H9 (cell line): ENCODE data around the gene EGR4. TPM values are rescaled to one million over a fixed set of nuclear protein-coding genes. Genes with fewer than 3 reads are reported as not detected.

ENCODE experiments used
- DNase-seq: peaks from one replicate; pipeline ENCODE4 v3.0.0-alpha.2; 2017
- H2AFZ ChIP-seq: one replicate; pipeline ENCODE4 v1.6.1; 2013; ENCODE audit warnings: mild to moderate bottlenecking, low read length, control low read depth, moderate library complexity
- H2AK5ac ChIP-seq: 2 replicates; pipeline ENCODE4 v1.6.1; 2013; ENCODE audit warnings: low read length, control low read depth, mixed read lengths; ENCODE audit not compliant: insufficient read length
- H2BK120ac ChIP-seq: one replicate; pipeline ENCODE4 v1.6.1; 2013; ENCODE audit warnings: low read depth, mild to moderate bottlenecking, low read length, control low read depth, inconsistent platforms; ENCODE audit not compliant: poor library complexity, severe bottlenecking
- H2BK12ac ChIP-seq: 2 replicates; pipeline ENCODE4 v1.6.1; 2013; ENCODE audit warnings: low read length, control low read depth, mixed read lengths, low read depth; ENCODE audit not compliant: insufficient read length
- H2BK15ac ChIP-seq: 2 replicates; pipeline ENCODE4 v1.6.1; 2013; ENCODE audit warnings: low read depth, low read length, control low read depth
- H2BK20ac ChIP-seq: one replicate; pipeline ENCODE4 v1.6.1; 2013; ENCODE audit warnings: low read depth, mild to moderate bottlenecking, low read length, control low read depth, inconsistent platforms; ENCODE audit not compliant: poor library complexity, severe bottlenecking
- H2BK5ac ChIP-seq: 2 replicates; pipeline ENCODE4 v1.6.1; 2013; ENCODE audit warnings: low read length, control low read depth, mixed read lengths; ENCODE audit not compliant: insufficient read length
- H3K14ac ChIP-seq: 2 replicates; pipeline ENCODE4 v1.6.1; 2013; ENCODE audit warnings: low read length, control low read depth; ENCODE audit not compliant: insufficient read depth
- H3K18ac ChIP-seq: 2 replicates; pipeline ENCODE4 v1.6.1; 2013; ENCODE audit warnings: low read depth, mild to moderate bottlenecking, mixed read lengths, low read length, control low read depth; ENCODE audit not compliant: insufficient read length
- H3K23ac ChIP-seq: 2 replicates; pipeline ENCODE4 v1.6.1; 2013; ENCODE audit warnings: low read length, control low read depth, mixed read lengths, low read depth; ENCODE audit not compliant: insufficient read length
- H3K23me2 ChIP-seq: 2 replicates; pipeline ENCODE4 v1.6.1; 2013; ENCODE audit warnings: low read depth, mild to moderate bottlenecking, mixed read lengths, low read length, control low read depth; ENCODE audit not compliant: insufficient read length, poor library complexity, severe bottlenecking
- H3K27ac ChIP-seq: 2 replicates; pipeline ENCODE4 v1.5.1; 2013; ENCODE audit warnings: low read length, control low read depth, mixed read lengths, low read depth; ENCODE audit not compliant: insufficient read length
- H3K27me3 ChIP-seq: 2 replicates; pipeline ENCODE4 v1.6.1; 2013; ENCODE audit warnings: low read length, control low read depth, inconsistent platforms; ENCODE audit not compliant: insufficient read depth
- H3K4ac ChIP-seq: 2 replicates; pipeline ENCODE4 v1.6.1; 2013; ENCODE audit warnings: low read depth, mild to moderate bottlenecking, control low read depth, inconsistent platforms, low read length, moderate library complexity
- H3K4me1 ChIP-seq: 2 replicates; pipeline ENCODE4 v1.6.1; 2013; ENCODE audit warnings: low read length, control low read depth, inconsistent platforms; ENCODE audit not compliant: insufficient read depth
- H3K4me2 ChIP-seq: 2 replicates; pipeline ENCODE4 v1.6.1; 2013; ENCODE audit warnings: low read length, control low read depth, mixed read lengths; ENCODE audit not compliant: insufficient read length, insufficient read depth
- H3K56ac ChIP-seq: 2 replicates; pipeline ENCODE4 v1.6.1; 2013; ENCODE audit warnings: low read depth, mild to moderate bottlenecking, mixed read lengths, low read length, control low read depth; ENCODE audit not compliant: insufficient read length
- H3K79me1 ChIP-seq: 2 replicates; pipeline ENCODE4 v1.6.1; 2013; ENCODE audit warnings: low read depth, mild to moderate bottlenecking, moderate library complexity, low read length, control low read depth, inconsistent platforms; ENCODE audit not compliant: insufficient read depth, poor library complexity, severe bottlenecking
- H3K79me2 ChIP-seq: 2 replicates; pipeline ENCODE4 v1.6.1; 2013; ENCODE audit warnings: low read length, control low read depth, inconsistent platforms; ENCODE audit not compliant: insufficient read depth
- H3K9ac ChIP-seq: 2 replicates; pipeline ENCODE4 v1.6.1; 2013; ENCODE audit warnings: low read length, control low read depth, mixed read lengths; ENCODE audit not compliant: insufficient read length; ENCODE audit errors: extremely low read depth
- H3K9me3 ChIP-seq: one replicate; pipeline ENCODE4 v1.6.1; 2013; ENCODE audit warnings: low read depth, low read length, inconsistent platforms; ENCODE audit not compliant: control insufficient read depth
- H3T11ph ChIP-seq: one replicate; pipeline ENCODE4 v1.6.1; 2013; ENCODE audit warnings: mild to moderate bottlenecking, low read length, control low read depth, inconsistent platforms
- H4K20me1 ChIP-seq: one replicate; pipeline ENCODE4 v1.6.1; 2013; ENCODE audit not compliant: control insufficient read depth, insufficient read length, insufficient read depth
- H4K5ac ChIP-seq: 2 replicates; pipeline ENCODE4 v1.6.1; 2013; ENCODE audit warnings: low read depth, mild to moderate bottlenecking, mixed read lengths, low read length, control low read depth; ENCODE audit not compliant: insufficient read length
- H4K8ac ChIP-seq: replicated peaks from 2 replicates; pipeline ENCODE4 v1.6.1; 2013; ENCODE audit warnings: low read length, control low read depth, mixed read lengths, low read depth; ENCODE audit not compliant: insufficient read length
- H4K91ac ChIP-seq: 2 replicates; pipeline ENCODE4 v1.6.1; 2013; ENCODE audit warnings: low read depth, mild to moderate bottlenecking, moderate library complexity, mixed read lengths, low read length, control low read depth; ENCODE audit not compliant: insufficient read length
- H3K27ac Mint-ChIP-seq, 3 experiments: 2 replicates in 2 of 3; 3 replicates in 1 of 3; pipeline ENCODE4 v1.8.0; 2020 to 2021; ENCODE audit warnings: mixed read lengths in 3 of 3, mild to moderate bottlenecking in 1 of 3, moderate library complexity in 1 of 3
- H3K27me3 Mint-ChIP-seq: 2 replicates; pipeline ENCODE4 v1.8.0; 2021; ENCODE audit warnings: low read depth, mild to moderate bottlenecking, moderate library complexity, mixed read lengths
- H3K36me3 Mint-ChIP-seq, 3 experiments: 2 replicates in 2 of 3; 3 replicates in 1 of 3; pipeline ENCODE4 v1.8.0; 2020 to 2021; ENCODE audit warnings: low read depth in 3 of 3, mixed read lengths in 3 of 3; ENCODE audit not compliant: insufficient read depth in 1 of 3
- H3K4me1 Mint-ChIP-seq, 2 experiments: 2 replicates each; pipeline ENCODE4 v1.8.0; 2020; ENCODE audit warnings: mixed read lengths in 2 of 2
- H3K4me3 Mint-ChIP-seq, 2 experiments: 2 replicates in 1 of 2; 3 replicates in 1 of 2; pipeline ENCODE4 v1.8.0; 2020 to 2021; ENCODE audit warnings: mild to moderate bottlenecking in 2 of 2, mixed read lengths in 2 of 2, moderate library complexity in 1 of 2
- H3K9me3 Mint-ChIP-seq, 2 experiments: 2 replicates in 1 of 2; 3 replicates in 1 of 2; pipeline ENCODE4 v1.8.0; 2020; ENCODE audit warnings: mild to moderate bottlenecking in 2 of 2, mixed read lengths in 2 of 2, moderate library complexity in 1 of 2
- WGBS: extraction: QIAGEN DNeasy Blood & Tissue Kit; methylation state at CpG from one replicate; pipeline ENCODE4 v1.1.7; 2013; ENCODE audit warnings: missing lambda C conversion rate, low lambda C conversion rate, mixed read lengths; ENCODE audit not compliant: insufficient read length; ENCODE audit errors: extremely low coverage; 5-methylcytosine and 5-hydroxymethylcytosine counted together
- total RNA-seq: library from RNA; stranded (reverse); gene quantifications from 2 replicates; pipeline ENCODE4 v1.2.1, GENCODE V29; 2021
- TF ChIP-seq, protein P1 (sequence below): fragments of 200-600 bp; sonication (generic); conservative IDR thresholded peaks from 3 replicates; pipeline ENCODE4 v1.8.0; 2021; ENCODE audit warnings: antibody characterized with exemption, mild to moderate bottlenecking

The EGR4 gene
- total RNA-seq, 1 experiment from 2014 or later = 0.85 TPM

DNA sequence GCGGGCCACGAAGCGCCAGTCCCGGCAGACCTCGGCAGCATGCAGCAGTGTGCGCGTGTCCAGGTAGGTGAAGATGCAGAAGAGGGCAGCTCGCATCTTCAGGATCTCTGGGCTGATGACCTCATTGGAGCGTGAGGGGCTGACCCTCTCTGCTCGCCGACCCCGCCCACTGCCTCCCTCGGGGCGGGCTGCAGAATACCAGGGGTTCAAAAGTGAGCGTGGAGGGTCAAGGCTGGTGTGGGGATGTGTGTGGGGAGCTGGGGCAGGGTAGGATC, 29.1 kb downstream of the EGR4 start:
- H4K20me1 ChIP-seq = no peaks in the 10 kb centered on the region
- no peak overlapping the region for H3K14ac ChIP-seq
- H2BK20ac ChIP-seq = no peak overlapping the region
- peaks cover 10 to 17% of the 10 kb centered on the region in 2 experiments for H3K4me1 Mint-ChIP-seq
- no peaks in the 10 kb centered on the region; the same call in 1 of the 2 replicates for H3K4me1 ChIP-seq
- H3K27ac ChIP-seq = no peak overlapping the region
- H3K79me1 ChIP-seq = no peaks in the 10 kb centered on the region
- no peak overlapping the region for H4K5ac ChIP-seq
- no peak overlapping the region for H3K18ac ChIP-seq
- TF ChIP-seq, protein P1, sequence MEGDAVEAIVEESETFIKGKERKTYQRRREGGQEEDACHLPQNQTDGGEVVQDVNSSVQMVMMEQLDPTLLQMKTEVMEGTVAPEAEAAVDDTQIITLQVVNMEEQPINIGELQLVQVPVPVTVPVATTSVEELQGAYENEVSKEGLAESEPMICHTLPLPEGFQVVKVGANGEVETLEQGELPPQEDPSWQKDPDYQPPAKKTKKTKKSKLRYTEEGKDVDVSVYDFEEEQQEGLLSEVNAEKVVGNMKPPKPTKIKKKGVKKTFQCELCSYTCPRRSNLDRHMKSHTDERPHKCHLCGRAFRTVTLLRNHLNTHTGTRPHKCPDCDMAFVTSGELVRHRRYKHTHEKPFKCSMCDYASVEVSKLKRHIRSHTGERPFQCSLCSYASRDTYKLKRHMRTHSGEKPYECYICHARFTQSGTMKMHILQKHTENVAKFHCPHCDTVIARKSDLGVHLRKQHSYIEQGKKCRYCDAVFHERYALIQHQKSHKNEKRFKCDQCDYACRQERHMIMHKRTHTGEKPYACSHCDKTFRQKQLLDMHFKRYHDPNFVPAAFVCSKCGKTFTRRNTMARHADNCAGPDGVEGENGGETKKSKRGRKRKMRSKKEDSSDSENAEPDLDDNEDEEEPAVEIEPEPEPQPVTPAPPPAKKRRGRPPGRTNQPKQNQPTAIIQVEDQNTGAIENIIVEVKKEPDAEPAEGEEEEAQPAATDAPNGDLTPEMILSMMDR = no peak
- H2AK5ac ChIP-seq = no peak overlapping the region
- H3K27me3 ChIP-seq = no peaks in the 10 kb centered on the region
- H3K4me2 ChIP-seq = no peak overlapping the region
- H3T11ph ChIP-seq = no peak overlapping the region
- H2AFZ ChIP-seq = no peak overlapping the region
- WGBS = no CpG with 5 or more reads among the region's 15 CpGs
- H4K91ac ChIP-seq = no peak overlapping the region
- no peak overlapping the region for H3K23ac ChIP-seq
- H4K8ac ChIP-seq = no peak overlapping the region
- no peaks in the 10 kb centered on the region for H3K79me2 ChIP-seq
- H3K36me3 Mint-ChIP-seq = peaks cover 9 to 38% (median 21%) of the 10 kb centered on the region in 3 experiments; a peak in 6 of 7 replicates
- H3K27me3 Mint-ChIP-seq = peaks cover 20% of the 10 kb centered on the region
- H2BK120ac ChIP-seq = no peak overlapping the region
- H2BK5ac ChIP-seq = no peak overlapping the region
- H3K4ac ChIP-seq = no peak overlapping the region
- H3K9ac ChIP-seq = no peak overlapping the region
- no peak overlapping the region for H2BK15ac ChIP-seq
- no peak overlapping the region for H3K27ac Mint-ChIP-seq
- H3K9me3 ChIP-seq = no peaks in the 10 kb centered on the region
- DNase-seq = no peak
- no peaks in the 10 kb centered on the region for H3K9me3 Mint-ChIP-seq
- peaks cover 6% of the 10 kb centered on the region for H3K23me2 ChIP-seq
- H2BK12ac ChIP-seq = no peak overlapping the region
- H3K56ac ChIP-seq = no peak overlapping the region
- no peak overlapping the region for H3K4me3 Mint-ChIP-seq
